Karpas-422 (cell line): Measurements from ENCODE around the gene KRT33A. TPM values are rescaled to one million over a fixed set of nuclear protein-coding genes. Genes with fewer than 3 reads are reported as not detected.

Experiments used
- DNase-seq: peaks from one replicate; pipeline ENCODE4 v3.0.0-alpha.2; 2015
- H2AFZ ChIP-seq: fragments of 200-600 bp; sonication (generic); 2 replicates; pipeline ENCODE4 v1.6.1; 2014; ENCODE audit warnings: antibody characterized with exemption, low read length, mixed read lengths
- H3K27ac ChIP-seq: fragments of 200-600 bp; sonication (generic); 2 replicates; pipeline ENCODE4 v1.5.1; 2014; ENCODE audit warnings: mild to moderate bottlenecking, low read length, moderate library complexity
- H3K27me3 ChIP-seq: fragments of 200-600 bp; sonication (generic); 2 replicates; pipeline ENCODE4 v1.6.1; 2014; ENCODE audit warnings: low read length, mixed read lengths
- H3K36me3 ChIP-seq: fragments of 200-600 bp; sonication (generic); 2 replicates; pipeline ENCODE4 v1.6.1; 2014; ENCODE audit warnings: low read length, mixed read lengths; ENCODE audit not compliant: insufficient read depth
- H3K4me1 ChIP-seq: fragments of 200-600 bp; sonication (generic); 2 replicates; pipeline ENCODE4 v1.6.1; 2014; ENCODE audit warnings: mild to moderate bottlenecking, low read length, mixed read lengths
- H3K4me2 ChIP-seq: fragments of 200-600 bp; sonication (generic); 2 replicates; pipeline ENCODE4 v1.6.1; 2014; ENCODE audit warnings: low read length, low read depth, mild to moderate bottlenecking; ENCODE audit not compliant: poor library complexity, severe bottlenecking
- H3K4me3 ChIP-seq: fragments of 200-600 bp; sonication (generic); 2 replicates; pipeline ENCODE4 v1.5.1; 2014; ENCODE audit warnings: mild to moderate bottlenecking, antibody characterized with exemption, low read length, mixed read lengths
- H3K79me2 ChIP-seq: fragments of 200-600 bp; sonication (generic); 2 replicates; pipeline ENCODE4 v1.6.1; 2014; ENCODE audit warnings: mild to moderate bottlenecking, low read length, mixed read lengths
- H3K9ac ChIP-seq: fragments of 200-600 bp; sonication (generic); 2 replicates; pipeline ENCODE4 v1.6.0; 2014; ENCODE audit warnings: low read length
- H3K9me2 ChIP-seq: fragments of 200-600 bp; sonication (generic), shearing (Covaris generic); replicated peaks from 2 replicates; pipeline ENCODE4 v1.6.0; 2014; ENCODE audit warnings: mild to moderate bottlenecking, low read length, moderate library complexity; ENCODE audit not compliant: insufficient read depth
- H3K9me3 ChIP-seq: fragments of 300-700, 200-600 bp; sonication (generic); 2 replicates; pipeline ENCODE4 v1.6.1; 2014; ENCODE audit warnings: low read length, mixed read lengths
- H4K20me1 ChIP-seq: fragments of 200-600 bp; sonication (generic); 2 replicates; pipeline ENCODE4 v1.6.1; 2014; ENCODE audit warnings: mild to moderate bottlenecking, antibody characterized with exemption, low read length, low read depth; ENCODE audit not compliant: insufficient read depth
- total RNA-seq: library from RNA; depleted of rRNA; stranded (reverse); fragments of >200 nt; shearing (Covaris generic); gene quantifications from 2 replicates; pipeline ENCODE4 v1.2.3, GENCODE V29; 2014; ENCODE audit warnings: low replicate concordance

The KRT33A gene
- total RNA-seq, 1 experiment from 2014 or later = not detected

GRCh38 chr17:41340934-41341861, 9.4 kb downstream of the KRT33A start:
- DNase-seq = no peak
- H4K20me1 ChIP-seq = no peaks in the 10 kb centered on the region
- no peak overlapping the region for H3K9ac ChIP-seq
- H3K27ac ChIP-seq = no peak overlapping the region
- no peaks in the 10 kb centered on the region for H3K36me3 ChIP-seq
- no peaks in the 10 kb centered on the region for H3K4me1 ChIP-seq
- no peaks in the 10 kb centered on the region for H3K27me3 ChIP-seq
- no peaks in the 10 kb centered on the region for H3K9me2 ChIP-seq
- no peak overlapping the region for H3K4me3 ChIP-seq
- H3K79me2 ChIP-seq = no peaks in the 10 kb centered on the region
- no peak overlapping the region for H3K4me2 ChIP-seq
- H3K9me3 ChIP-seq = peaks cover 4% of the 10 kb centered on the region; the same call in 1 of the 2 replicates
- no peak overlapping the region for H2AFZ ChIP-seq

- Histone ChIP-seq H3K4me3 (no peak overlapping the region), H3K9me3 (peaks cover 4% of the 10 kb centered on the region; the same call in 1 of the 2 replicates), H3K9ac (no peak overlapping the region), H3K4me2 (no peak overlapping the region), H2AFZ (no peak overlapping the region), H3K4me1 (no peaks in the 10 kb centered on the region), H3K36me3 (no peaks in the 10 kb centered on the region), H3K79me2 (no peaks in the 10 kb centered on the region), H3K27ac (no peak overlapping the region), H3K27me3 (no peaks in the 10 kb centered on the region), H4K20me1 (no peaks in the 10 kb centered on the region), H3K9me2 (no peaks in the 10 kb centered on the region)
- DNase-seq = no peak
Observed at GRCh38 chr17:41340494-41340893, 10.1 kb downstream of the KRT33A start.

DNA sequence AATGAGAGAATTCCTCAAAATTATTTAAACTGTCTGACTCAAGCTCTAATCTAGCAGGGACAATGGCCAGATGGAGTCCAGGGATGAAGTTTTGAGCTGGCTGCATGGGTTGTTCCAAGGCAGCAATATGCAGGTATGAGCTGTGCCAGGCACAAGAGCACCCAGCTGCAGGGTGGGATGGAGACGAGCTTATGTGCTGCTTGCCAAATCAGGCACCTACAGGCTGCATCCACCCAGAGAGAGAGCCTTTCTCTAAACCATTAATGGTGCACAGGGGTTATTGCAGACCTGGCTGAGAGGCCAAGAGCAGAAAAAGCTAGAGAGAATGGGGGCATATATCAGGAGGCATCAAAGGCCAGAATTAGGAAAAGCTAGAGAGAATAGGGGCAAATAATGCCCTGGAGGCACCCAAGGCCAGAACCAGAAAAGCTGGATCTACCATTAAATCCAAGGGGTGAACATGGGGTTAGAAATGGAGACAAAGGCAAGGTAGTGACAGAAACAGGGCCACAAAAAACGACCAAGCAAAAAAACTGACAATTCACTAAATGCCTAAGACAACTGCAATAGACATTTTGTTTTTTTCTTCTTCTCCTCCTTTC, 11.0 kb downstream of the KRT33A start:
- Histone ChIP-seq H3K4me3 (no peak overlapping the region), H3K36me3 (no peaks in the 10 kb centered on the region), H3K9me3 (peaks cover 4% of the 10 kb centered on the region; the same call in 1 of the 2 replicates), H3K27me3 (no peaks in the 10 kb centered on the region), H3K9me2 (no peaks in the 10 kb centered on the region), H3K27ac (no peak overlapping the region), H2AFZ (no peak overlapping the region), H3K4me2 (no peak overlapping the region), H3K9ac (no peak overlapping the region), H4K20me1 (no peaks in the 10 kb centered on the region), H3K79me2 (no peaks in the 10 kb centered on the region), H3K4me1 (peaks cover under 1% of the 10 kb centered on the region)
- no peak for DNase-seq

DNA sequence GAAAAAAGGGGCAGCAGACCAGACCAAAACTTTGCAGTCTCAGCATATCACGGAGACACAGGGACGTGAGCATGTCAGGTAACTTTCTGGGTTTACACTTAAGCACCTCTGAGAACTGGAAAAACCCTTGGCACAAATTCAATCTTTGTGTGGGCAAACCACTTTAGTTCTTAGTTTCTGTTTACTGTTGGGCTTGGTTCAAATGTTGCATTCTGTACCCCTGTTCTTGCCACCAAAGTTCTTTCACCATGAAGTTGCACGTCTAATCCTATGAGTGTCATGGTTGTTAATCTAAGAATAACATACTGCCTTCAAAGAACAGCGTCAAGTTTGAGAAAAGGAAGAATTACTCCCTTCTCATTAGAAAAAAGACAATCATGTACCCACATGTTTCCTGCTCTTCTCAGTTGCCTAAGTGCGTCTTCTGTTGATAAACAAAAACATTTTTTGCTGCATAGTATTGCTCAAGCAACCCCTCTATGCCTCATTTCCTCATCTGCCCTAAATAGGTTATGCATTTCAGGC, 11.6 kb downstream of the KRT33A start:
- Histone ChIP-seq H4K20me1 (no peaks in the 10 kb centered on the region), H3K4me2 (no peak overlapping the region), H3K36me3 (no peaks in the 10 kb centered on the region), H3K4me3 (no peak overlapping the region), H3K4me1 (peaks cover 7% of the 10 kb centered on the region), H2AFZ (no peak overlapping the region), H3K27ac (no peak overlapping the region), H3K9ac (no peak overlapping the region), H3K9me2 (no peaks in the 10 kb centered on the region), H3K9me3 (peaks cover 4% of the 10 kb centered on the region; the same call in 1 of the 2 replicates), H3K79me2 (no peaks in the 10 kb centered on the region), H3K27me3 (no peaks in the 10 kb centered on the region)
- DNase-seq = no peak

DNA sequence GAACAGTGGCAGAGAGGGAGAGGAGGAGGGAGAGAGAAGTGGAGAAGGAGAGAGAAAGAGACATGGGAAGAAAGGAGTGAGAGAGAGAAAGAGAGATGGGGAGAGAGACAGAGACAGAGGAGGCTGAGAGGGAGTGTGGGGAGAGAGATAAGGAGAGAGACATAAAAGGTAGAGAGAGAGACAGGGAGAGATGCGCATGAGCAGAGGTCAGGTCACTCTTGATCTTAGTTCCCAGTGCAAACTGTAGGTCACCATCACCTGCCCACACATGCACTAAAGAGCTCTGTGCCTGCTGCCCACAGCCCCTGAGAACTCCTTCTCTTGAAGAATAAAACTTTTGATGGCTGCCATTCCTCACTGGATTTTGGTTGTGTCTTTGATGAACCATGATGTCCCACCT, 14.9 kb downstream of the KRT33A start:
- peaks cover 7% of the 10 kb centered on the region for H3K4me1 ChIP-seq
- DNase-seq = no peak
- no peak overlapping the region for H3K4me3 ChIP-seq

GRCh38 chr17:41334385-41335305, 16.0 kb downstream of the KRT33A start:
- Histone ChIP-seq H3K4me1 (peaks cover 7% of the 10 kb centered on the region), H3K4me2 (no peak overlapping the region), H3K9me2 (no peaks in the 10 kb centered on the region), H3K9ac (no peak overlapping the region), H3K27ac (no peak overlapping the region), H3K27me3 (no peaks in the 10 kb centered on the region), H3K79me2 (no peaks in the 10 kb centered on the region), H2AFZ (no peak overlapping the region), H4K20me1 (no peaks in the 10 kb centered on the region), H3K4me3 (no peak overlapping the region), H3K36me3 (no peaks in the 10 kb centered on the region), H3K9me3 (no peaks in the 10 kb centered on the region)
- DNase-seq = peak; percentile 57

More for the DNA sequence above, 14.9 kb downstream of the KRT33A start:
- H3K9me2 ChIP-seq = no peaks in the 10 kb centered on the region
- no peaks in the 10 kb centered on the region for H3K36me3 ChIP-seq
- H2AFZ ChIP-seq = no peak overlapping the region
- H3K79me2 ChIP-seq = no peaks in the 10 kb centered on the region
- H4K20me1 ChIP-seq = no peaks in the 10 kb centered on the region
- H3K9me3 ChIP-seq = no peaks in the 10 kb centered on the region
- H3K4me2 ChIP-seq = no peak overlapping the region
- no peaks in the 10 kb centered on the region for H3K27me3 ChIP-seq
- H3K9ac ChIP-seq = no peak overlapping the region
- H3K27ac ChIP-seq = no peak overlapping the region

- Histone ChIP-seq H3K36me3 (no peaks in the 10 kb centered on the region), H3K4me1 (peaks cover 7% of the 10 kb centered on the region), H3K9me3 (no peaks in the 10 kb centered on the region), H3K27me3 (no peaks in the 10 kb centered on the region), H3K9me2 (no peaks in the 10 kb centered on the region), H3K4me3 (no peak overlapping the region), H2AFZ (no peak overlapping the region), H3K4me2 (no peak overlapping the region), H3K79me2 (no peaks in the 10 kb centered on the region), H3K9ac (no peak overlapping the region), H3K27ac (no peak overlapping the region), H4K20me1 (no peaks in the 10 kb centered on the region)
- no peak for DNase-seq
Observed at GRCh38 chr17:41333836-41334235, 16.8 kb downstream of the KRT33A start.
